Renal cortex interstitium (tissue), 11 donors: ENCODE data around the gene RELA. TPM values are rescaled to one million over a fixed set of nuclear protein-coding genes. Genes with fewer than 3 reads are reported as not detected.

Source experiments
- DNase-seq, 11 donors: peaks; one replicate each; pipeline ENCODE4 v3.0.0-alpha.2; 2013; ENCODE audit warnings: low read depth in 9 of 11, low spot score in 4 of 11; ENCODE audit errors: extremely low read depth in 1 of 11
- polyA plus RNA-seq, 3 donors: library from polyadenylated mRNA; unstranded; fragments of 120-200 nt; gene quantifications; one replicate each; pipeline ENCODE4 v1.2.1, GENCODE V29; 2013; ENCODE audit not compliant: insufficient read length in 3 of 3

Gene RELA
- polyA plus RNA-seq, 3 donors, result 49.5 to 61.3 (median 55.8) TPM

DNA sequence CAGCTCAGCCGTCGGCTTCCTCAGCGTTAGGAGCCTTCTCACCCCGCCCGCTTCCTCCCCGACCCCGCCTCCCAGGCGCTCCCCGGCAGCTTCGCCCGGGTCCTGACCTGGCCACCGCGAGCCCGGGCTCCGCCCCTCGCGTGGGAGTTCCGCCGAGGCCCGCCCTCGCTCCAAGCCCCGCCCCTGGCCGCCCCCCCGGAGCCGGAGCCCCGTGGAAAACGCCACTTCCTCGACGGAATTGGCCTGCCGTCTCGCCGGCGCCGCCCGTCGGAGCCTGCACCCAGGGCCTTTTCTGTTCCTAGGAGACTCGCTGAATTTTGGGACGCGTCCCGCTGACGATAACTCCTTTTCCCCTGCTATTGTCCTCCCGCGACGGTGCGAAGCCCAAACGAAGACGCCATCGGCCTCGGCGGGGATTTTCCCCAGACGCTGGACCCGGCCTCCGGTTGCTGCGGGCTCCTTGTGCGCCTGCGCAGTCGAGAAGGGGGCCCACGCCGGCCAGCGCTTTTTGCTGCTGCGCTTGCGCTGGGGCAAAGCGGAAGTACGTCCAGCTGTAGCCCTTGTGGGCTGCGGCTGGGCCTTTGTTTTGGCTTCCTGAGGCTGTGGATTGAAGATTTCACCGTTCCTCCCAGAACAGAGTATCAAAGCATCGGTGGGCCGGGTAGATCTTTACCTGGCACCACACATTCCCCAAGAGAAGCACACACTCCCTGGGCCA lies 10.0 kb downstream of the RELA start:
- DNase-seq, result peak; percentile 82 to 91 (median 89)

DNA sequence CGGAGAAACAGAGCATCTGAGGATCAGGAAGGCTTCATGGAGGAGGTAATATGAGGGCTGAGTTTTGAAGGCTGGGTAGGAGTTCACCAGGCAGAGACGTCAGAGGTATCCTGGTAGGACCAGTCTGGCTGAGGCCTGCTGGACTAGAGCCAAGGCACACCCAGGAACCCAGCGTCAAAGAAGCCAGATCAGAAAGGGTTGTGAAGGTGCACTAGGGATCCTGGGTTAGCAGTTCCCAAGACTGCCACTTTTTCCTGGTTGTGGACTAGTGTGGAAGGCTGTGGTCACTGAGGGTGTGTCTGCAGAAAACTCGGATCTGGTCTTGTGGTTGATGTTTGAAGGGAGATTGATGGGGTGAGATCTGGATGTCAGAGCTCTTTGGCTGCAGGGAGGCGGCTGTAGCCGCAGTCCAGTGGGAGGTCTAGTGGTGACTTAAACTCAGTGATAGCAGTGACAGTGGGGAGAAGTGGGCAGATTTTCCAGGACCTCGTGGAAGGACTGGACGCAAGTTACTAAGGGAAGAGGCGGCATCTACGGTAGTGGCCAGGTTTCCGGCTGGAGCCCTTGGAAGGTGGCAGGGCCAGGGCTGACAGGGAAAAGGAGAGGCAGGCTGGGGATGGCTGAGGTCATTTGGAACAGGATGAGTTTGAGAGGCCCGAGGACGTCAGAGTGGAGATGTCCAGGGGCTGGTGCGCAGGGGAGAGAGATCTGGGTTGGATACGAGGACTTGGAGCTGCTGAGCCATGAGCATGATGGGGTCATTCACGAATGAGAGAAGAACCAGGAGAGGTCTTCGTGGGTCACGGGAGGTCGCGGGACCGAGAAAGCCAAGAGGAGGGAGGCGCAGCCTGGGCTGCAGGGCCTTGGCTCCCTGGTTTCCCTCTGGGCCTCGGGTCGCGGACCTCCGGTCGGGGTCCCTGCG lies 10.9 kb downstream of the RELA start:
- DNase-seq, result no peak

DNA sequence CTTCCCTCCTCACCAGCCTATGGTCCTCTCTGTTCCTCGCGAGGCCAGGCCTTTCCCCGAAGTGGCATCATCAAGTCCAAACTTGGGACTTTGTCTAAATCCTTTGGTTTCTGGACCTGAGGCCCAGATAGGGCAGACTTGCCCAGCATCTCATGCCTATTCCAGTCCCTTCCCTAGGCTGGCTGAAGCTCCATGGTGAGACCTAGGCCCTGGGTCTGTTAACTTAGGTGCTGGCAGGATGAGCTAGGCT lies 11.5 kb downstream of the RELA start:
- no peak for DNase-seq

DNA sequence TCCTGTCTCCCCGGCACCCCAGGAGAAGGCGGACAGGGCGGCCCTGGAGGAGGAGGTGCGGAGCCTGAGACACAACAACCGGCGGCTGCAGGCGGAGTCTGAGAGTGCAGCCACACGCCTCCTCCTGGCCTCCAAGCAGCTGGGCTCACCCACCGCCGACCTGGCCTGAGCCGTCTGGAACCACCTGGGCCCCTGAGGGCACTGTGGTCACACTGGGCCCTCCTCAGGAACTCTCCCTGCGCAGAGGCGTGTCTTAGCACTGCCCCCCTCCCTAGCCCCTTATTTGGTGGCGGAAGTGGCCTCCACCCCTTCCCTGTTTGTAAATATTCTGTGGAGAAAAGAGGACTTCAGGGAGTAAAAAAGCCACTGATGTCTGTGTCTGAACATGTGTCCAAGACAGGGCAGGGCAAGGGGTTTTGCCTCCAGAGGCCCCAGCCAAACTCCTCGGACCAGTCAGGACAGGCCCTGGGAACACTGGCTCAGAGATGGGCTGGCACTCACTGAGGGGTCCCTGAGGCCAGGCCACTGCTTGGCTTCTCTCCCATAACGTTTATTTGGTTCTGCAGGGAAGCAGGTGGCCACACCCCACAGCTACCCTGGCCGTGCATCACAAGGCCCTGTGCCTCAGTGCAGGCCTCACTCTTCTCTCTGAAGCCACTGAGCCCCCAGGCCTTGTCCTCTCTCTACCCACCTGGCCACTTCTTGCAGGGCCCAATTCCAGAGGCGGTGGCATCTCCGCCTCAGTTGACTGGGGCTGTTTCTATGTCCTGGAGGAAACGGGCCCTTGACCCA lies 12.0 kb downstream of the RELA start:
- DNase-seq, result no peak

DNA sequence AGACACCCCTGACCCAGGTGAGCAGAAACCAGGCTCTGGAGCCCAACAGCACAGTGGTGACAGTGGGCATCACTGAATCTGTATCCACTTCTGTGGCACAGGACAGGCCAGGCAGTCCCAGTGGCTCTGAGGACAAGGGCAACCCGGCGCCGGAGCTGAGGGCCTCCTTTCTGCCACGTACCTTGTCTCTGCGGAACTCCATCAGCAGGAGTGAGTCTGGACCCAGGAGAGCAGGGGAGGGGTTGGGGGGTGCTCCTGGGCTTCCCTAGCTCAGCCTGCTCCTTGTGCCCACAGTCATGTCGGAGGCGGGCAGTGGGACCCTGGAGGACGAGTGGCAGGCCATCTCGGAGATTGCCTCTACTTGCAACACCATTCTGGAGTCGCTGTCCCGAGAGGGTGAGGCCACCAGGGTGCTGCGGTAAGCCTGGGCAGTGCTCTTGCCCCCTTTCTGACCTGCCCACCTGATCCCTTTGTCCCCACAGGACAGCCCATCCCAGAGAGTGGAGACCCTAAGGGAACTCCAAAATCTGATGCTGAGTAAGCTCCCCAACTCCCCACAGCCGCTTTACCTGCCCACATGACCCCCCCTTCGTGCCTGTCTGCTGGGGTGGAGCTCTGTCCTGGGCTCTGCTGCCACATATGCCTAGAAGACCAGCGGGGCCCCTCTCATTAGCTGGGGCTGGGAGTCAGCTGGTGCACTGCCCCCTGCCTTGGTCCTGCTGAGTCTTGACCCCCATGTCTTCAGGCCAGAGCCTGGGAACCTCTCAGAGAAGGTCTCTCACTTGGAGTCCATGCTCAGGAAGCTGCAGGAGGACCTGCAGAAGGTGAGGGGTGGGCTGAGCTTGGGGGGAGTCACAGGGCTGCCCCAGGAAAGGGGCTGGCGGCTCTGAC lies 12.8 kb downstream of the RELA start:
- no peak for DNase-seq

DNA sequence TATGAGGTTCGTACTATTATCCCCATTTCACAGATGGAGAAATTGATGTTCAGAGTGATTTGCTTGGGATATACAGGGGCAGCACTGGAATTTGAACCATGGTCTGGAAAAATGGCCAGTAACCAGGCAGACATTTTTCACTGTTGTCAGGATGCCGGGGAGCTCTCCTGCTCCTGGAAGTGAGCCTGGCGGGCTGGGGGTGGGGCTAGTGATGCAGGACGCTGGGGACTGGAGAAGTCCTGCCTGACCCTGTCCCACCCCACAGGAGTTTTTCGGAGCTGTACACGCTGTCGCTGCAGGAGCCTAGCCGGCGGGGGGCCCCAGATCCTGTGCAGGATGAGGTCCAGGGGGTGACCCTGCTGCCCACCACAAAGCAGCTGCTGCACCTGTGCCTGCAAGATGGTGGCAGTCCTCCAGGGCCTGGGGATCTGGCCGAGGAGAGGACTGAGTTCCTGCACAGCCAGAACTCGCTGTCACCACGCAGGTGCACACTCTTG lies 13.7 kb downstream of the RELA start:
- no peak for DNase-seq

DNA sequence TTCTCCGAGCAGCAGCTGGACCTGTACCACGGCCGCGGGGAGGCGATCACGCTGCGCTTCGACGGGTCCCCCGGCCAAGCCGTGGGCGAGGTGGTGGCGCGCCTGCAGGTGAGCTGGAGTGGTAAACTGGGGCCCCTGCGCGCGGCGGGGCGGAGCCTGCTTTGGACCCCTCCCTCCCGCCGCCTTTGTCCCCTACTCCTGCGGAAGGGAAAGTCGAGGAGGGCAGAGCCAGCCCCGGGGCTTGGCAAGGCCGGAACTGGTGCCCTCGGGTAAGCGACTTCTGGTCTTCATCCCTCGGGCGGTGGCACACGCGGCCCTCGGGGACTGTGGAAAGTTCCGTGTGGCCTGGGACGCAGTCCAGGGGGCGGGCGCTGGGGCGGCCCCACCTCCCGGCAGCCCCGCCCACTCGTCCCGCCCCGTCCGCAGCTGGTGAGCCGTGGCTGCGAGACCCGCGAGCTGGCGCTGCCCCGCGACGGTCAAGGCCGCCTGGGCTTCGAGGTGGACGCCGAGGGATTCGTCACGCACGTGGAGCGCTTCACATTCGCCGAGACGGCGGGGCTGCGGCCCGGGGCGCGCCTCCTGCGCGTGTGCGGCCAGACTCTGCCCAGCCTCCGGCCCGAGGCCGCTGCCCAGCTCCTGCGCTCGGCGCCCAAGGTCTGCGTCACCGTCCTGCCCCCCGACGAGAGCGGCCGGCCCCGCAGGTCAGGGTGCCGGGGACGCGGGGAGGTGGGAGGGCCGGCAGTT lies 15.6 kb downstream of the RELA start:
- DNase-seq, result peak in 2 of 11 donors; percentile 34 to 40

DNA sequence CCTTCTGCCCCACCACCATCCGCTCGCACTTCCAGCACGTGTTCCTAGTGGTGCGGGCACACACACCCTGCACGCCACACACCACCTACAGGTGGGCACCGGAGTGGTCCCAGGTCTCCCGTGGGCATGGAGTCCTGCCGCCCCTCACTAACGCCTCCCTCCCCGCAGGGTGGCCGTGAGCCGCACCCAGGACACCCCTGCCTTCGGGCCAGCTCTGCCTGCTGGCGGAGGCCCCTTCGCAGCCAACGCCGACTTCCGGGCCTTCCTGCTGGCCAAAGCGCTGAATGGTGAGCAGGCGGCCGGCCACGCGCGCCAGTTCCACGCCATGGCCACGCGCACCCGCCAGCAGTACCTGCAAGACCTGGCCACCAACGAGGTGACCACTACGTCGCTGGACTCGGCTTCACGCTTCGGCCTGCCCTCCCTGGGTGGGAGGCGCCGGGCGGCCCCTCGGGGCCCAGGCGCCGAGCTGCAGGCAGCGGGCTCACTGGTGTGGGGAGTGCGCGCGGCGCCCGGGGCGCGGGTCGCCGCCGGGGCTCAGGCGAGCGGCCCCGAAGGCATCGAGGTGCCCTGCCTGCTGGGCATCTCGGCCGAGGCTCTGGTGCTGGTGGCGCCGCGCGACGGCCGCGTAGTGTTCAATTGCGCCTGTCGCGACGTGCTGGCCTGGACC lies 16.3 kb downstream of the RELA start:
- no peak for DNase-seq

DNA sequence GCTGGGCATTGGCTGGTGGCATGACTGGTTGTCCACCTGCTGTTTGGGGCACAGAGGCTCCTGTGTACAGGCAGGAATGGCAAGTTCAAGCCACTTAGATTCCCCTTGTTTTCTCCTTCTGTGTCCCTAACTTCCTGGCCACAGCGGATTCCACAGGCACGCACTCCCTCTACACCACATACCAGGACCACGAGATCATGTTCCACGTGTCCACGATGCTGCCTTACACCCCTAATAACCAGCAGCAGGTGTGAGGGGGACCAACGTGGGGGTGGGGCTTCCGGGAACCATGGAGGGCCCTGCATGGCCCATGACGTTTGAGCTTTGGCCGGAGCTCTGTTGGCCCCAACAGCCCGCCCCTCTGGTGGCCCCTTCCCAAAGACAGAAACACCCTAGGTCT lies 17.0 kb downstream of the RELA start:
- DNase-seq, result no peak

DNA sequence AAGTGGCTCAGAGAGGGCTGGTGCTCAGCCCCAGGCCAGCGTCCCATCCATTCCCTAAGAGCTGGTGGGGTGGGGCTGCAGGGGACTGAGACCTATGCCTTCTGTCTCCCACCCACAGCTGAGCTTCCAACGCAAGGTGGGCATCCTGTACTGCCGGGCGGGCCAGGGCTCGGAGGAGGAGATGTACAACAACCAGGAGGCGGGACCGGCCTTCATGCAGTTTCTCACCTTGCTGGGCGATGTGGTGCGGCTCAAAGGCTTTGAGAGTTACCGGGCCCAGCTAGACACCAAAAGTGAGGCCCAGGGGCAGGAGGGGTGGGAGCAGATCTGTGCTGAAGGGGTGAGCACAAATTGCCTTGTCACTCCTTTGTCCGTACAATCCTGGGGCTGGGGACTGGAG lies 17.9 kb downstream of the RELA start:
- DNase-seq, result no peak

DNA sequence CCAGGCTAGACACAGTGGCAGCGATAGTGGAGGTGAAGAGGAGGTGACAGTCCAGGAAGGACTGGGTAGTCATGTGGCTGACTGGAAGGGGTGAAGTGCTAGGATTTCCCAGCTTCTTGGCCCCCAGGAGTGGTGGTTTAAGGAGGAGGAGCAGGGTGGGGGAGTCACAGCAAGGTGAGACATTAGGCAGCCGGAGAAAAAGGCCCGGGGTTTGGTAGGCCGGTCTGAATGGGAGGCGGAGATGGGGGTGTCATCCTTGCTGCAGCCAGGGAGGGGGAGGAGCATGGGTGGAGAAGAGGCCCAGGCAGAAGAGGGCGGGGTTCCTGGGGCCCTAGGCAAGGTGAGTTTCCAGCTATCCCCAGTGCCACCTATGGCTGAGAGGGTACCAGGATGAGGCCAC lies 18.7 kb downstream of the RELA start:
- DNase-seq, result no peak

DNA sequence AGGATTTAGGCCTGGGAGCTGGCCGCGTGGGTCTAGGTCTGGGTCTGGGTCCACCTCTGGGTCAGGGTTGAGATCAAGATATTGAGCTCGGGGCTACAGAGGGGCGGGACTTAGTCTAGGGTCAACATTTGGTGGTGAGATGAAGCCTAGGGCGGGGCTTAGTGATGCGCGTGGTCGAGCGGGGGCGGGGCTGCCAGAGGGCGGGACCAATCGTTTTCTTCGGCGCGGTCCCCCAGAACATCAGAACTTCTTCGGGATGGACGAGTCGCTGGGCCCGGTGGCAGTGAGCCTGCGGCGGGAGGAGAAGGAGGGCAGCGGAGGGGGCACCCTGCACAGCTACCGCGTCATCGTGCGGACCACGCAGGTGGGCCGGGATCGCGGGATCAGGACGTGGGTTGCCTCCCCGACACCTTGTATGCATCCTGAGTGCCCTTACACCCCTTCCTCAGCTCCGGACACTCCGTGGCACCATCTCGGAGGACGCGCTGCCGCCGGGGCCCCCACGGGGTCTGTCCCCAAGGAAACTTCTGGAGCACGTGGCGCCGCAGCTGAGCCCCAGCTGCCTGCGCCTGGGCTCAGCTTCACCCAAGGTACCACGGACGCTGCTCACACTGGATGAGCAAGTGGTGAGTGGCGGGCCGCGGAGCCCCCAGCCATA lies 20.6 kb downstream of the RELA start:
- no peak for DNase-seq

DNA sequence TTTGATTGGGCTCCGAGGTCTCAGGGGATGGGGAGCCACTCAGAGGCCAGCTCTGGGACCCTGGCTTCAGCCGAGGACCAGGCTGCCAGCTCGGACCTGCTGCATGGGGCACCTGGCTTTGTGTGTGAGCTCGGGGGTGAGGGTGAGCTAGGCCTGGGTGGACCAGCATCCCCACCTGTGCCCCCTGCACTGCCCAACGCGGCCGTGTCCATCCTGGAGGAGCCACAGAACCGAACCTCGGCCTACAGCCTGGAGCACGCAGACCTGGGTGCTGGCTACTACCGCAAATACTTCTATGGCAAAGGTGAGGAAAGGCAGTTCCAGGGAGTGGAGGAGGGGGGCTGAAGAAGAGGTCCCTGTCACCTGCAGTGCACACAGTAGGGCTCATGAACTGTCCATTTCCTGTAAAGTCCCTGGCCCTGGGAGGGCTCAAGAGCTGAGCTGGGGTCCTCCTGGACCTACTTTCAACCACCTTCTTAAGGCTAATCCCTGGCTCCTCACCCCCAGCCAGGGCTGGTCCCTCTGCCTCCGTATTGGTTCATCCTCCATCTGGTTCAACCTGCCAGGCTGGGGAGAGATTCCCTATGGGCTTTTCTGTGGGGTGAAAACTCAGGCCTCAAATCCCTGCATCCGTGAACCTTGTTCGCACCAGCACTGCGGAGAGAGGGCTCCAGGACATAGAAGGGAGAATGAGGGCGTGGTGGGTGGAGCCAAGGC lies 21.3 kb downstream of the RELA start:
- DNase-seq, result no peak

DNA sequence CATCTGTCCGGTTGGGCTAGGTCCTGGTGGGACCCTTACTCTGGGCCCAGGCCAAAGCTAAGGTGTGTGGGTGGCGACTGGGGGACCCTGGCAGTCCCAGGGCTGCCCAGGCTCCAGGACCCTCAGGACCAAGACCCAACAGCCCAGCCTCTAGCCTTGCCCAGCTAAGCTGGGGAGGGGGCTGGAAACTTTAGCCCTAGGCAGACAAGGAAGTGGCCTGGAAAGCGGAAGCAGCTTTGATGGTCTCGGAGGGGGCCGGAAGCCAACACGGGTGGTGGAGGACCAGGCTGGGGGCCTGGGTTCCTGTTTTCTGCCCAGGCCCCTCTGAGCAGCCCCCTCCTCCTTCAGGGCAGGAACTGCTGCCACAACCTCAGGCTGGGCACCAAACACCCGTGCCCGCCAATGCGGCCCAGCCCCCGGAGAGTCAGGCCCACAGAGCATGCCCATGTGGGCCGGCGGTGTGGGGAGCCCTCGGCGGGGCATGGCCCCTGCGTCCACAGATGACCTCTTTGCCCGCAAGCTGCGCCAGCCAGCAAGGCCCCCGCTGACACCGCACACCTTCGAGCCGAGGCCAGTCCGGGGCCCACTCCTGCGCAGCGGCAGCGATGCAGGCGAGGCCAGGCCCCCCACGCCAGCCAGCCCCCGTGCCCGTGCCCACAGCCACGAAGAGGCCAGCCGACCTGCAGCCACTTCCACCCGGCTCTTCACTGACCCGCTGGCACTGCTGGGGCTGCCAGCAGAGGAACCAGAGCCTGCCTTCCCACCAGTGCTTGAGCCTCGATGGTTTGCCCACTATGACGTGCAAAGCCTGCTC lies 22.0 kb downstream of the RELA start:
- DNase-seq, result no peak

DNA sequence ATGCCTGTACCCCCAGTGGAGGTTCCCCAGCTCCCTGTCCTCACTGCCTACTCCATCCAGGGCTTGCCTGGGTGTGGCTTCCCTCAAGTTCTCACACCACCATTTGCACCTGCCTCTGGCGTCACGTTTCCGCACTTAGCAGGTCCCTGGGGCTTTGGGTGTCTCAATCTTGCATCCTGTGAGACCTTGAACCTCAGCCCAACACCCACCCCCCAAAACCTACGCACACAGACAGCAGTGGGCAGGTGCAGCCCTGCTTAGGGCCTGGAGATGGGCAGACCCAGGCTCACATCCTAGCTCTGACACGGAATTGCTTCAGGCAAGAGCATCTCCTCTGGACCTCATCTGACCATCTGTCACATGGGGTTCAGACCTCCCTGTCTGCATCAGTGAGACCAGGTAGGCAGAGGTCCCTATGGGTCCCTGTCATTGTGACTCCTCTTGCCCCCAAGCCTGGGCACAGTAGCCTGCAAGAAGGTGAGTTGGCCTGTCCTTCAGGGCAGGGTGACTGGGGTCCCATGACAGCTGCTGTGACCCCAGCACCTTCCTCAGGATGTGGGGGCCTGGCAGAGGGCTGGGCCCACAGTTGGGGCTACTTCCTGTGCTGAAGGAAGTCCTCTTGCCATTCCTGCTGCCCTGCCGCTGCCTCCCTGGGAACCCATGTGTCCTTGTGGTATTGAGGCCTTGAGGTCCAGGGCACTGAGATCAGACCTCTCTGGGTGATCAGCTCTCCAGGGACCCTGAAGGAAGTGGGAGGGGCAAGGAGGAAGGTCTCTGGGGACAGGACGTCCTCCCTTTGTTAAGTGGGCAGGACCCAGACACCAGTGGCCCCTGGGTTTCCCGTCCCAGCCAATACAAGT lies 22.9 kb downstream of the RELA start:
- no peak for DNase-seq
